HEK293 (cell line): Measurements from ENCODE around the gene GNPDA1.

Experiments used
- EGR2 ChIP-seq: fragments of 450-650 bp; formaldehyde crosslinking; IDR thresholded peaks from 2 replicates; pipeline ENCODE4 v1.5.1; 2016; ENCODE audit warnings: low read depth, missing biosample characterization, missing genetic modification characterization
- GLI2 ChIP-seq: fragments of 450-650 bp; formaldehyde crosslinking; IDR thresholded peaks from 2 replicates; pipeline ENCODE4; 2017; ENCODE audit warnings: missing biosample characterization, missing genetic modification characterization, low read depth, borderline replicate concordance
- GLIS1 ChIP-seq: fragments of 450-650 bp; formaldehyde crosslinking; IDR thresholded peaks from 2 replicates; pipeline ENCODE4 v1.5.1; 2016; ENCODE audit warnings: missing biosample characterization, missing genetic modification characterization
- HOXA7 ChIP-seq: sonication (generic); formaldehyde crosslinking; IDR thresholded peaks from 2 replicates; pipeline ENCODE4 v1.8.1; 2022; ENCODE audit warnings: missing genetic modification reagents, borderline replicate concordance
- IKZF3 ChIP-seq: fragments of 450-650 bp; IDR thresholded peaks from 2 replicates; pipeline ENCODE4 v1.5.0; 2018; ENCODE audit warnings: missing biosample characterization, mild to moderate bottlenecking, missing genetic modification characterization, moderate library complexity
- KLF9 ChIP-seq: fragments of 450-650 bp; formaldehyde crosslinking; IDR thresholded peaks from 2 replicates; pipeline ENCODE4 v1.5.1; 2016; ENCODE audit warnings: missing biosample characterization, missing genetic modification characterization, low read depth
- REPIN1 ChIP-seq: fragments of 450-650 bp; formaldehyde crosslinking; IDR thresholded peaks from 2 replicates; pipeline ENCODE4 v1.5.1; 2017; ENCODE audit warnings: missing biosample characterization, missing genetic modification characterization, low read depth
- SALL2 ChIP-seq: fragments of 450-650 bp; formaldehyde crosslinking; IDR thresholded peaks from 2 replicates; pipeline ENCODE4 v1.5.0; 2017; ENCODE audit warnings: missing biosample characterization, mild to moderate bottlenecking, missing genetic modification characterization, borderline replicate concordance
- SETDB1 ChIP-seq: IDR thresholded peaks from one replicate; pipeline ENCODE4 v1.6.1; 2017; ENCODE audit warnings: mild to moderate bottlenecking, low read length, moderate library complexity, mixed read lengths; ENCODE audit not compliant: insufficient read length
- SP2 ChIP-seq: fragments of 450-650 bp; formaldehyde crosslinking; IDR thresholded peaks from 2 replicates; pipeline ENCODE4 v1.5.1; 2016; ENCODE audit warnings: missing biosample characterization, missing genetic modification characterization
- YY1 ChIP-seq: fragments of 450-650 bp; formaldehyde crosslinking; IDR thresholded peaks from 2 replicates; pipeline ENCODE4 v1.5.1; 2018; ENCODE audit warnings: missing biosample characterization, missing genetic modification characterization
- ZBTB21 ChIP-seq: fragments of 450-650 bp; formaldehyde crosslinking; IDR thresholded peaks from 2 replicates; pipeline ENCODE4 v1.5.1; 2017; ENCODE audit warnings: missing biosample characterization, missing genetic modification characterization
- ZFHX2 ChIP-seq: fragments of 450-650 bp; formaldehyde crosslinking; conservative IDR thresholded peaks from 2 replicates; pipeline ENCODE4 v1.5.1; 2016; ENCODE audit warnings: missing biosample characterization, missing genetic modification characterization
- ZNF146 ChIP-seq: fragments of 450-650 bp; formaldehyde crosslinking; IDR thresholded peaks from 2 replicates; pipeline ENCODE4 v1.5.1; 2016; ENCODE audit warnings: missing biosample characterization, missing genetic modification characterization
- ZNF292 ChIP-seq: fragments of 450-650 bp; formaldehyde crosslinking; IDR thresholded peaks from 2 replicates; pipeline ENCODE4 v1.5.1; 2016; ENCODE audit warnings: low read depth, missing biosample characterization, missing genetic modification characterization, borderline replicate concordance
- ZNF596 ChIP-seq: fragments of 450-650 bp; IDR thresholded peaks from 2 replicates; pipeline ENCODE4 v1.5.0; 2018; ENCODE audit warnings: missing biosample characterization, mild to moderate bottlenecking, missing genetic modification characterization, moderate library complexity
- ZNF629 ChIP-seq: fragments of 450-650 bp; formaldehyde crosslinking; IDR thresholded peaks from 2 replicates; pipeline ENCODE4 v1.5.1; 2017; ENCODE audit warnings: missing biosample characterization, missing genetic modification characterization
- ZNF670 ChIP-seq: fragments of 450-650 bp; formaldehyde crosslinking; IDR thresholded peaks from 2 replicates; pipeline ENCODE4 v1.5.1; 2016; ENCODE audit warnings: missing biosample characterization, missing genetic modification characterization, low read depth
- ZNF777 ChIP-seq: fragments of 450-650 bp; formaldehyde crosslinking; IDR thresholded peaks from 2 replicates; pipeline ENCODE4 v1.5.1; 2017; ENCODE audit warnings: missing biosample characterization, missing genetic modification characterization, borderline replicate concordance
- ZSCAN23 ChIP-seq: fragments of 450-650 bp; formaldehyde crosslinking; IDR thresholded peaks from 2 replicates; pipeline ENCODE4 v1.5.1; 2016; ENCODE audit warnings: missing biosample characterization, missing genetic modification characterization
- TF ChIP-seq, protein P1 (sequence below): fragments of 450-650 bp; formaldehyde crosslinking; IDR thresholded peaks from 2 replicates; pipeline ENCODE4 v1.5.1; 2016; ENCODE audit warnings: missing biosample characterization, missing genetic modification characterization
- TF ChIP-seq, protein P2 (sequence below): fragments of 450-650 bp; formaldehyde crosslinking; IDR thresholded peaks from 2 replicates; pipeline ENCODE4 v1.5.1; 2016; ENCODE audit warnings: missing biosample characterization, missing genetic modification characterization
- TF ChIP-seq, protein P3 (sequence below): fragments of 450-650 bp; formaldehyde crosslinking; IDR thresholded peaks from 2 replicates; pipeline ENCODE4 v1.5.1; 2016; ENCODE audit warnings: missing biosample characterization, missing genetic modification characterization
- TF ChIP-seq, protein P4 (sequence below): fragments of 450-650 bp; formaldehyde crosslinking; IDR thresholded peaks from 2 replicates; pipeline ENCODE4 v1.5.1; 2016; ENCODE audit warnings: missing biosample characterization, missing genetic modification characterization
- TF ChIP-seq, protein P5 (sequence below): fragments of 450-650 bp; formaldehyde crosslinking; IDR thresholded peaks from 2 replicates; pipeline ENCODE4 v1.5.1; 2016; ENCODE audit warnings: missing biosample characterization, missing genetic modification characterization, low read depth
- TF ChIP-seq, protein P6 (sequence below): fragments of 450-650 bp; formaldehyde crosslinking; IDR thresholded peaks from 2 replicates; pipeline ENCODE4 v1.5.1; 2017; ENCODE audit warnings: missing biosample characterization, missing genetic modification characterization
- TF ChIP-seq, protein P7 (sequence below): fragments of 450-650 bp; formaldehyde crosslinking; IDR thresholded peaks from 2 replicates; pipeline ENCODE4 v1.5.1; 2017; ENCODE audit warnings: missing biosample characterization, missing genetic modification characterization

GNPDA1 gene

DNA sequence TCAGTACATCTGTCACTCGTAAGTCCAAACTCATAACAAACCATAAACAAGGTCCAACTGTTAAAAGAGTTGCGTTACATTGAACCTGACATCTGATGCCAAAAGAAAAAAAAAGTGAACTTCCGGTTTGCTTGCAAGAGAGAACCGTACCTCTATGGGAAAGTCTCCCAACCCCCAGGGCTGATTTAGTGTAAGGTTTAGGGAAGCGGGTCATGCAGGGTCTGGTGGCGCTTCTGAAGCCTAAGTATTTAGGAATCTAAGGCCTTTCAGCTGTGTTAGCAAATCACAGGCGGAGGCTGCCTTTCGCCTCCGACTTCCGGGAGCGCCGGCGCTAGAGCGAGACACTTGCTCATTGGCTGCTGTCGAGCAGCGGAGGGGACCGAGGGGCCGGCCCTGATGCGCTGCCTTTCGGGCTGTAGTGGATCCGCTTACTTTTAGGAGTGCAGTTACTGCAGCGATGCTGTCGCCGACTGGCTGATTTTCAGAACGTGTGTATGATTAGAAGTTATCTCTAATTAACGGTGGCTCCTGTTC lies 12.0 kb upstream of the GNPDA1 start (continued):
- TF ChIP-seq, protein P1, sequence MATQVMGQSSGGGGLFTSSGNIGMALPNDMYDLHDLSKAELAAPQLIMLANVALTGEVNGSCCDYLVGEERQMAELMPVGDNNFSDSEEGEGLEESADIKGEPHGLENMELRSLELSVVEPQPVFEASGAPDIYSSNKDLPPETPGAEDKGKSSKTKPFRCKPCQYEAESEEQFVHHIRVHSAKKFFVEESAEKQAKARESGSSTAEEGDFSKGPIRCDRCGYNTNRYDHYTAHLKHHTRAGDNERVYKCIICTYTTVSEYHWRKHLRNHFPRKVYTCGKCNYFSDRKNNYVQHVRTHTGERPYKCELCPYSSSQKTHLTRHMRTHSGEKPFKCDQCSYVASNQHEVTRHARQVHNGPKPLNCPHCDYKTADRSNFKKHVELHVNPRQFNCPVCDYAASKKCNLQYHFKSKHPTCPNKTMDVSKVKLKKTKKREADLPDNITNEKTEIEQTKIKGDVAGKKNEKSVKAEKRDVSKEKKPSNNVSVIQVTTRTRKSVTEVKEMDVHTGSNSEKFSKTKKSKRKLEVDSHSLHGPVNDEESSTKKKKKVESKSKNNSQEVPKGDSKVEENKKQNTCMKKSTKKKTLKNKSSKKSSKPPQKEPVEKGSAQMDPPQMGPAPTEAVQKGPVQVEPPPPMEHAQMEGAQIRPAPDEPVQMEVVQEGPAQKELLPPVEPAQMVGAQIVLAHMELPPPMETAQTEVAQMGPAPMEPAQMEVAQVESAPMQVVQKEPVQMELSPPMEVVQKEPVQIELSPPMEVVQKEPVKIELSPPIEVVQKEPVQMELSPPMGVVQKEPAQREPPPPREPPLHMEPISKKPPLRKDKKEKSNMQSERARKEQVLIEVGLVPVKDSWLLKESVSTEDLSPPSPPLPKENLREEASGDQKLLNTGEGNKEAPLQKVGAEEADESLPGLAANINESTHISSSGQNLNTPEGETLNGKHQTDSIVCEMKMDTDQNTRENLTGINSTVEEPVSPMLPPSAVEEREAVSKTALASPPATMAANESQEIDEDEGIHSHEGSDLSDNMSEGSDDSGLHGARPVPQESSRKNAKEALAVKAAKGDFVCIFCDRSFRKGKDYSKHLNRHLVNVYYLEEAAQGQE (tag by site-specific recombination) = no peak
- TF ChIP-seq, protein P2, sequence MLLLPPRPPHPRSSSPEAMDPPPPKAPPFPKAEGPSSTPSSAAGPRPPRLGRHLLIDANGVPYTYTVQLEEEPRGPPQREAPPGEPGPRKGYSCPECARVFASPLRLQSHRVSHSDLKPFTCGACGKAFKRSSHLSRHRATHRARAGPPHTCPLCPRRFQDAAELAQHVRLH (tag by site-specific recombination) = peak; percentile 98
- TF ChIP-seq ZBTB21 (peak; percentile 68; the same call in 1 of the 2 replicates), IKZF3 (tag by site-specific recombination) (peak; percentile 94), ZNF596 (tag by site-specific recombination) (peak; percentile 11; the same call in 1 of the 2 replicates), GLIS1 (tag by site-specific recombination) (peak; percentile 51; the same call in 1 of the 2 replicates), ZNF629 (tag by site-specific recombination) (peak; percentile 87), EGR2 (tag by site-specific recombination) (no peak), SALL2 (tag by site-specific recombination) (no peak), ZNF292 (tag by site-specific recombination) (no peak), SP2 (tag by site-specific recombination) (peak; percentile 93), ZNF777 (tag by site-specific recombination) (no peak), ZNF670 (tag by site-specific recombination) (no peak), YY1 (tag by site-specific recombination) (no peak), ZSCAN23 (no peak), SETDB1 (no peak), ZFHX2 (tag by site-specific recombination) (no peak), ZNF146 (tag by site-specific recombination) (no peak), REPIN1 (tag by site-specific recombination) (no peak), GLI2 (no peak), KLF9 (tag by site-specific recombination) (no peak), HOXA7 (CRISPR knock-in tag) (no peak)
- TF ChIP-seq, protein P3, sequence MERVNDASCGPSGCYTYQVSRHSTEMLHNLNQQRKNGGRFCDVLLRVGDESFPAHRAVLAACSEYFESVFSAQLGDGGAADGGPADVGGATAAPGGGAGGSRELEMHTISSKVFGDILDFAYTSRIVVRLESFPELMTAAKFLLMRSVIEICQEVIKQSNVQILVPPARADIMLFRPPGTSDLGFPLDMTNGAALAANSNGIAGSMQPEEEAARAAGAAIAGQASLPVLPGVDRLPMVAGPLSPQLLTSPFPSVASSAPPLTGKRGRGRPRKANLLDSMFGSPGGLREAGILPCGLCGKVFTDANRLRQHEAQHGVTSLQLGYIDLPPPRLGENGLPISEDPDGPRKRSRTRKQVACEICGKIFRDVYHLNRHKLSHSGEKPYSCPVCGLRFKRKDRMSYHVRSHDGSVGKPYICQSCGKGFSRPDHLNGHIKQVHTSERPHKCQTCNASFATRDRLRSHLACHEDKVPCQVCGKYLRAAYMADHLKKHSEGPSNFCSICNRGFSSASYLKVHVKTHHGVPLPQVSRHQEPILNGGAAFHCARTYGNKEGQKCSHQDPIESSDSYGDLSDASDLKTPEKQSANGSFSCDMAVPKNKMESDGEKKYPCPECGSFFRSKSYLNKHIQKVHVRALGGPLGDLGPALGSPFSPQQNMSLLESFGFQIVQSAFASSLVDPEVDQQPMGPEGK (tag by site-specific recombination) = peak; percentile 76
- TF ChIP-seq, protein P4, sequence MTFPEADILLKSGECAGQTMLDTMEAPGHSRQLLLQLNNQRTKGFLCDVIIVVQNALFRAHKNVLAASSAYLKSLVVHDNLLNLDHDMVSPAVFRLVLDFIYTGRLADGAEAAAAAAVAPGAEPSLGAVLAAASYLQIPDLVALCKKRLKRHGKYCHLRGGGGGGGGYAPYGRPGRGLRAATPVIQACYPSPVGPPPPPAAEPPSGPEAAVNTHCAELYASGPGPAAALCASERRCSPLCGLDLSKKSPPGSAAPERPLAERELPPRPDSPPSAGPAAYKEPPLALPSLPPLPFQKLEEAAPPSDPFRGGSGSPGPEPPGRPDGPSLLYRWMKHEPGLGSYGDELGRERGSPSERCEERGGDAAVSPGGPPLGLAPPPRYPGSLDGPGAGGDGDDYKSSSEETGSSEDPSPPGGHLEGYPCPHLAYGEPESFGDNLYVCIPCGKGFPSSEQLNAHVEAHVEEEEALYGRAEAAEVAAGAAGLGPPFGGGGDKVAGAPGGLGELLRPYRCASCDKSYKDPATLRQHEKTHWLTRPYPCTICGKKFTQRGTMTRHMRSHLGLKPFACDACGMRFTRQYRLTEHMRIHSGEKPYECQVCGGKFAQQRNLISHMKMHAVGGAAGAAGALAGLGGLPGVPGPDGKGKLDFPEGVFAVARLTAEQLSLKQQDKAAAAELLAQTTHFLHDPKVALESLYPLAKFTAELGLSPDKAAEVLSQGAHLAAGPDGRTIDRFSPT = no peak
- TF ChIP-seq, protein P5, sequence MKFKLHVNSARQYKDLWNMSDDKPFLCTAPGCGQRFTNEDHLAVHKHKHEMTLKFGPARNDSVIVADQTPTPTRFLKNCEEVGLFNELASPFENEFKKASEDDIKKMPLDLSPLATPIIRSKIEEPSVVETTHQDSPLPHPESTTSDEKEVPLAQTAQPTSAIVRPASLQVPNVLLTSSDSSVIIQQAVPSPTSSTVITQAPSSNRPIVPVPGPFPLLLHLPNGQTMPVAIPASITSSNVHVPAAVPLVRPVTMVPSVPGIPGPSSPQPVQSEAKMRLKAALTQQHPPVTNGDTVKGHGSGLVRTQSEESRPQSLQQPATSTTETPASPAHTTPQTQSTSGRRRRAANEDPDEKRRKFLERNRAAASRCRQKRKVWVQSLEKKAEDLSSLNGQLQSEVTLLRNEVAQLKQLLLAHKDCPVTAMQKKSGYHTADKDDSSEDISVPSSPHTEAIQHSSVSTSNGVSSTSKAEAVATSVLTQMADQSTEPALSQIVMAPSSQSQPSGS (tag by site-specific recombination) = no peak
- TF ChIP-seq, protein P6, sequence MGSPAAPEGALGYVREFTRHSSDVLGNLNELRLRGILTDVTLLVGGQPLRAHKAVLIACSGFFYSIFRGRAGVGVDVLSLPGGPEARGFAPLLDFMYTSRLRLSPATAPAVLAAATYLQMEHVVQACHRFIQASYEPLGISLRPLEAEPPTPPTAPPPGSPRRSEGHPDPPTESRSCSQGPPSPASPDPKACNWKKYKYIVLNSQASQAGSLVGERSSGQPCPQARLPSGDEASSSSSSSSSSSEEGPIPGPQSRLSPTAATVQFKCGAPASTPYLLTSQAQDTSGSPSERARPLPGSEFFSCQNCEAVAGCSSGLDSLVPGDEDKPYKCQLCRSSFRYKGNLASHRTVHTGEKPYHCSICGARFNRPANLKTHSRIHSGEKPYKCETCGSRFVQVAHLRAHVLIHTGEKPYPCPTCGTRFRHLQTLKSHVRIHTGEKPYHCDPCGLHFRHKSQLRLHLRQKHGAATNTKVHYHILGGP (tag by site-specific recombination) = no peak
- TF ChIP-seq, protein P7, sequence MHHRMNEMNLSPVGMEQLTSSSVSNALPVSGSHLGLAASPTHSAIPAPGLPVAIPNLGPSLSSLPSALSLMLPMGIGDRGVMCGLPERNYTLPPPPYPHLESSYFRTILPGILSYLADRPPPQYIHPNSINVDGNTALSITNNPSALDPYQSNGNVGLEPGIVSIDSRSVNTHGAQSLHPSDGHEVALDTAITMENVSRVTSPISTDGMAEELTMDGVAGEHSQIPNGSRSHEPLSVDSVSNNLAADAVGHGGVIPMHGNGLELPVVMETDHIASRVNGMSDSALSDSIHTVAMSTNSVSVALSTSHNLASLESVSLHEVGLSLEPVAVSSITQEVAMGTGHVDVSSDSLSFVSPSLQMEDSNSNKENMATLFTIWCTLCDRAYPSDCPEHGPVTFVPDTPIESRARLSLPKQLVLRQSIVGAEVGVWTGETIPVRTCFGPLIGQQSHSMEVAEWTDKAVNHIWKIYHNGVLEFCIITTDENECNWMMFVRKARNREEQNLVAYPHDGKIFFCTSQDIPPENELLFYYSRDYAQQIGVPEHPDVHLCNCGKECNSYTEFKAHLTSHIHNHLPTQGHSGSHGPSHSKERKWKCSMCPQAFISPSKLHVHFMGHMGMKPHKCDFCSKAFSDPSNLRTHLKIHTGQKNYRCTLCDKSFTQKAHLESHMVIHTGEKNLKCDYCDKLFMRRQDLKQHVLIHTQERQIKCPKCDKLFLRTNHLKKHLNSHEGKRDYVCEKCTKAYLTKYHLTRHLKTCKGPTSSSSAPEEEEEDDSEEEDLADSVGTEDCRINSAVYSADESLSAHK (tag by site-specific recombination) = no peak
